ENCODE results near the gene SH2D1B. TPM values are rescaled to one million over a fixed set of nuclear protein-coding genes. Genes with fewer than 3 reads are reported as not detected.

SH2D1B gene
- total and polyA plus RNA-seq, 3 experiments from 2014 or later: 0.10 TPM; not detected in 2

- POLR2A ChIA-PET: no interaction called here
- CTCF ChIA-PET: no interaction called here
- no peak overlapping the region for H3K4me3 Mint-ChIP-seq
- no peak for DNase-seq
- Histone ChIP-seq H3K27ac (ENCODE audit: low read depth, low read length) (peak overlapping the region; percentile 7), H3K4me3 (ENCODE audit: low read length) (no peak overlapping the region), H3K4me1 (ENCODE audit: insufficient read depth, low read length) (no peaks in the 10 kb centered on the region), H3K9me3 (ENCODE audit: low read length) (no peaks in the 10 kb centered on the region), H3K27me3 (ENCODE audit: insufficient read depth, low read length, poor library complexity, severe bottlenecking) (no peaks in the 10 kb centered on the region), H3K36me3 (ENCODE audit: insufficient read depth, low read length) (no peaks in the 10 kb centered on the region)
- peaks cover 16 to 30% of the 10 kb centered on the region in 2 donors for H3K27me3 Mint-ChIP-seq
- H3K36me3 Mint-ChIP-seq: no peaks in the 10 kb centered on the region
- no peaks in the 10 kb centered on the region for H3K9me3 Mint-ChIP-seq
- H3K4me1 Mint-ChIP-seq: peaks cover 3 to 7% (median 4%) of the 10 kb centered on the region in 3 donors
- no peak overlapping the region for H3K27ac Mint-ChIP-seq
Measured at GRCh38 chr1:162387226-162388082, 24.5 kb downstream of the SH2D1B start.

- Histone ChIP-seq H3K4me1 (ENCODE audit: insufficient read depth, low read length) (no peaks in the 10 kb centered on the region), H3K27ac (ENCODE audit: low read depth, low read length) (no peak overlapping the region), H3K27me3 (ENCODE audit: insufficient read depth, low read length, poor library complexity, severe bottlenecking) (no peaks in the 10 kb centered on the region), H3K9me3 (ENCODE audit: low read length) (no peaks in the 10 kb centered on the region), H3K36me3 (ENCODE audit: insufficient read depth, low read length) (no peaks in the 10 kb centered on the region), H3K4me3 (ENCODE audit: low read length) (no peak overlapping the region)
- DNase-seq: no peak
- Mint-ChIP-seq H3K9me3 (no peaks in the 10 kb centered on the region), H3K4me1 (peaks cover 0 to 7% (median 3%) of the 10 kb centered on the region in 3 donors), H3K4me3 (no peak overlapping the region), H3K36me3 (no peaks in the 10 kb centered on the region), H3K27me3 (peaks cover 16 to 25% of the 10 kb centered on the region in 2 donors), H3K27ac (no peak overlapping the region)
- ChIA-PET CTCF (no interaction called here), POLR2A (no interaction called here)
Measured at GRCh38 chr1:162386292-162387225, 25.4 kb downstream of the SH2D1B start.

- Mint-ChIP-seq H3K9me3 (no peaks in the 10 kb centered on the region), H3K27me3 (peaks cover 16 to 17% of the 10 kb centered on the region in 2 donors), H3K4me3 (no peak overlapping the region), H3K4me1 (peaks cover 0 to 7% (median 3%) of the 10 kb centered on the region in 3 donors), H3K27ac (no peak overlapping the region), H3K36me3 (no peaks in the 10 kb centered on the region)
- Histone ChIP-seq H3K4me1 (ENCODE audit: insufficient read depth, low read length) (no peaks in the 10 kb centered on the region), H3K27me3 (ENCODE audit: insufficient read depth, low read length, poor library complexity, severe bottlenecking) (no peaks in the 10 kb centered on the region), H3K36me3 (ENCODE audit: insufficient read depth, low read length) (no peaks in the 10 kb centered on the region), H3K27ac (ENCODE audit: low read depth, low read length) (peak overlapping the region; percentile 16), H3K9me3 (ENCODE audit: low read length) (no peaks in the 10 kb centered on the region), H3K4me3 (ENCODE audit: low read length) (no peak overlapping the region)
- POLR2A ChIA-PET: no interaction called here
- CTCF ChIA-PET: no interaction called here
- DNase-seq: no peak
Measured at GRCh38 chr1:162385702-162386101, 26.2 kb downstream of the SH2D1B start.

GRCh38 chr1:162385280-162385623 lies 26.7 kb downstream of the SH2D1B start:
- Histone ChIP-seq H3K36me3 (ENCODE audit: insufficient read depth, low read length) (no peaks in the 10 kb centered on the region), H3K4me3 (ENCODE audit: low read length) (no peak overlapping the region), H3K27ac (ENCODE audit: low read depth, low read length) (no peak overlapping the region), H3K4me1 (ENCODE audit: insufficient read depth, low read length) (no peaks in the 10 kb centered on the region), H3K9me3 (ENCODE audit: low read length) (no peaks in the 10 kb centered on the region), H3K27me3 (ENCODE audit: insufficient read depth, low read length, poor library complexity, severe bottlenecking) (no peaks in the 10 kb centered on the region)
- no peak for DNase-seq
- Mint-ChIP-seq H3K4me1 (peaks cover 0 to 7% (median 3%) of the 10 kb centered on the region in 3 donors), H3K9me3 (no peaks in the 10 kb centered on the region), H3K27ac (no peak overlapping the region), H3K4me3 (no peak overlapping the region), H3K27me3 (peaks cover 13 to 14% of the 10 kb centered on the region in 2 donors), H3K36me3 (no peaks in the 10 kb centered on the region)
- POLR2A ChIA-PET: no interaction called here
- CTCF ChIA-PET: no interaction called here

GRCh38 chr1:162384601-162385279 lies 27.2 kb downstream of the SH2D1B start:
- Mint-ChIP-seq H3K36me3 (no peaks in the 10 kb centered on the region), H3K27ac (no peak overlapping the region), H3K4me1 (peaks cover 0 to 7% (median 3%) of the 10 kb centered on the region in 3 donors), H3K27me3 (peaks cover 12 to 13% of the 10 kb centered on the region in 2 donors), H3K4me3 (no peak overlapping the region), H3K9me3 (no peaks in the 10 kb centered on the region)
- no peak for DNase-seq
- Histone ChIP-seq H3K9me3 (ENCODE audit: low read length) (no peaks in the 10 kb centered on the region), H3K4me1 (ENCODE audit: insufficient read depth, low read length) (no peaks in the 10 kb centered on the region), H3K36me3 (ENCODE audit: insufficient read depth, low read length) (no peaks in the 10 kb centered on the region), H3K4me3 (ENCODE audit: low read length) (no peak overlapping the region), H3K27me3 (ENCODE audit: insufficient read depth, low read length, poor library complexity, severe bottlenecking) (no peaks in the 10 kb centered on the region), H3K27ac (ENCODE audit: low read depth, low read length) (no peak overlapping the region)
- CTCF ChIA-PET: no interaction called here
- POLR2A ChIA-PET: no interaction called here

GRCh38 chr1:162384116-162384515 lies 27.8 kb downstream of the SH2D1B start:
- H3K9me3 ChIP-seq (ENCODE audit: low read length): no peaks in the 10 kb centered on the region
- Mint-ChIP-seq H3K36me3 (no peaks in the 10 kb centered on the region), H3K4me3 (no peak overlapping the region), H3K27ac (no peak overlapping the region), H3K27me3 (peaks cover 7 to 10% of the 10 kb centered on the region in 2 donors), H3K4me1 (peaks cover 0 to 2% (median 0%) of the 10 kb centered on the region in 3 donors), H3K9me3 (no peaks in the 10 kb centered on the region)
- H3K4me1 ChIP-seq (ENCODE audit: insufficient read depth, low read length): no peaks in the 10 kb centered on the region
- H3K4me3 ChIP-seq (ENCODE audit: low read length): no peak overlapping the region
- CTCF ChIA-PET: interaction anchor here (1.4 kb wide), 1 partner anchor 8 kb away, joined by 3 read pairs; no protein-coding TSS in a partner anchor
- no peak for DNase-seq
- no peaks in the 10 kb centered on the region for H3K36me3 ChIP-seq (ENCODE audit: insufficient read depth, low read length)
- H3K27me3 ChIP-seq (ENCODE audit: insufficient read depth, low read length, poor library complexity, severe bottlenecking): no peaks in the 10 kb centered on the region
- no peak overlapping the region for H3K27ac ChIP-seq (ENCODE audit: low read depth, low read length)
- POLR2A ChIA-PET: no interaction called here

GRCh38 chr1:162383516-162383915 lies 28.4 kb downstream of the SH2D1B start:
- no peaks in the 10 kb centered on the region for H3K9me3 Mint-ChIP-seq
- no peaks in the 10 kb centered on the region for H3K27me3 ChIP-seq (ENCODE audit: insufficient read depth, low read length, poor library complexity, severe bottlenecking)
- DNase-seq: no peak
- no peak overlapping the region for H3K27ac ChIP-seq (ENCODE audit: low read depth, low read length)
- ChIA-PET CTCF (interaction anchor here (1.4 kb wide), 1 partner anchor 8 kb away, joined by 3 read pairs; no protein-coding TSS in a partner anchor), POLR2A (no interaction called here)
- no peaks in the 10 kb centered on the region for H3K36me3 Mint-ChIP-seq
- H3K4me1 Mint-ChIP-seq: no peaks in the 10 kb centered on the region
- no peaks in the 10 kb centered on the region for H3K9me3 ChIP-seq (ENCODE audit: low read length)
- no peaks in the 10 kb centered on the region for H3K4me1 ChIP-seq (ENCODE audit: insufficient read depth, low read length)
- peaks cover 4 to 6% of the 10 kb centered on the region in 2 donors for H3K27me3 Mint-ChIP-seq
- no peak overlapping the region for H3K4me3 Mint-ChIP-seq
- H3K36me3 ChIP-seq (ENCODE audit: insufficient read depth, low read length): no peaks in the 10 kb centered on the region
- H3K27ac Mint-ChIP-seq: no peak overlapping the region
- no peak overlapping the region for H3K4me3 ChIP-seq (ENCODE audit: low read length)

All from CD8-positive, alpha-beta memory T cell (primary cell).